ENCODE results near the gene BUD13. TPM values are rescaled to one million over a fixed set of nuclear protein-coding genes. Genes with fewer than 3 reads are reported as not detected.
A peak's percentile ranks its signal among the peaks of the same experiment; 100 is the strongest.

The BUD13 gene
- total and polyA plus RNA-seq, 2 experiments from 2014 or later = 17.0 to 24.8 TPM

GRCh38 chr11:116776522-116776984, 3.8 kb upstream of the BUD13 start:
- H3K36me3 Mint-ChIP-seq (ENCODE audit: low read depth) = peaks cover 48% of the 10 kb centered on the region
- Histone ChIP-seq H3K27me3 (ENCODE audit: insufficient read depth) (no peaks in the 10 kb centered on the region), H3K36me3 (ENCODE audit: insufficient read depth) (peaks cover 34% of the 10 kb centered on the region), H3F3A (replicated peaks; ENCODE audit: low read depth) (0 out of 2 replicates have a peak, but pooled peaks cover 5% of the 10 kb centered on the region), H4K20me1 (replicated peaks; ENCODE audit: insufficient read depth) (peaks cover 8% of the 10 kb centered on the region; the same call in 1 of the 2 replicates), H3K79me2 (replicated peaks; ENCODE audit: insufficient read depth) (peaks cover 8% of the 10 kb centered on the region), H3K9me2 (ENCODE audit: insufficient read depth) (no peaks in the 10 kb centered on the region), H2AFZ (no peak overlapping the region), H3K4me1 (ENCODE audit: insufficient read depth) (peaks cover 14% of the 10 kb centered on the region), H3K27ac (ENCODE audit: low read depth) (no peak overlapping the region), H3K4me3 (no peak overlapping the region), H3K4me2 (no peak overlapping the region)
- H3K4me1 Mint-ChIP-seq = peaks cover 13% of the 10 kb centered on the region
- no peak for TF ChIP-seq ZNF331 (CRISPR knock-in tag; IDR thresholded peaks at IDR 0.05; ENCODE audit: low read depth)
- TF ChIP-seq REST (IDR thresholded peaks at IDR 0.05; ENCODE audit: unreplicated experiment) = no peak
- no peak for TF ChIP-seq JUNB (IDR thresholded peaks at IDR 0.05; ENCODE audit: unreplicated experiment)
- H3K9me3 Mint-ChIP-seq = no peaks in the 10 kb centered on the region
- DNase-seq (ENCODE audit: low spot score) (no peak), ATAC-seq (no peak)
- peaks cover 4% of the 10 kb centered on the region for H3K27me3 Mint-ChIP-seq (ENCODE audit: insufficient read depth, low read depth, poor library complexity)
- H3K27ac Mint-ChIP-seq = no peak overlapping the region
- no peak overlapping the region for H3K4me3 Mint-ChIP-seq

DNA sequence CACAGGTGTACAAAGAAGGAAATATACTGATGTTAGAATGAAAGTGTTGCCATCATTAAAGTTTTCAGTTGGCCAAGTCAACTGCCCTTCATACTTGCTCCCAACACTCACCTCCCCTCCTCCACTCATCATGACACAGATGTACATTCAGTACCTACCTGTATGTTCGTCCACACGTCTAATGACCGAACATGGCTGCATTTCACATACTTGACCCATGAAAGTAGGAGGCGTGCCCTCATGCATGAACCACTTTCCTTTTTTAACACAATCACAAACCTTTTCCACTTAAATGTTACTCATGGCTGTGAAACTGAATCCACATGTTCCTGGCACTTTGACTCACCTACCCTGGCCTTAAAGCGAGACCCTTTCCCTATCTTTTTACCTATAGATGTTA, 3.2 kb upstream of the BUD13 start:
- peak overlapping the region; percentile 5; the same call in 1 of the 2 replicates for H3K27ac Mint-ChIP-seq
- peaks cover 4% of the 10 kb centered on the region for H3K27me3 Mint-ChIP-seq (ENCODE audit: insufficient read depth, low read depth, poor library complexity)
- H3K79me2 ChIP-seq (replicated peaks; ENCODE audit: insufficient read depth) = peaks cover 13% of the 10 kb centered on the region
- no peak overlapping the region for H3K4me2 ChIP-seq
- no peaks in the 10 kb centered on the region for H3K9me2 ChIP-seq (ENCODE audit: insufficient read depth)
- no peak overlapping the region for H3K4me3 ChIP-seq
- H3K36me3 ChIP-seq (ENCODE audit: insufficient read depth) = peaks cover 29% of the 10 kb centered on the region
- ATAC-seq (no peak), DNase-seq (ENCODE audit: low spot score) (no peak)
- H3K27ac ChIP-seq (ENCODE audit: low read depth) = no peak overlapping the region
- peaks cover 18% of the 10 kb centered on the region for H3K4me1 Mint-ChIP-seq
- H2AFZ ChIP-seq = no peak overlapping the region
- no peaks in the 10 kb centered on the region for H3K27me3 ChIP-seq (ENCODE audit: insufficient read depth)
- H3K9me3 Mint-ChIP-seq = no peaks in the 10 kb centered on the region
- TF ChIP-seq JUNB (IDR thresholded peaks at IDR 0.05; ENCODE audit: unreplicated experiment) (no peak), NANOG (IDR thresholded peaks at IDR 0.05; ENCODE audit: borderline replicate concordance) (no peak), EZH2phosphoT487 (IDR thresholded peaks at IDR 0.05; ENCODE audit: unreplicated experiment) (no peak), ZNF331 (CRISPR knock-in tag; IDR thresholded peaks at IDR 0.05; ENCODE audit: low read depth) (no peak), ETS1 (IDR thresholded peaks at IDR 0.05) (no peak)
- TF ChIP-seq, protein P1, sequence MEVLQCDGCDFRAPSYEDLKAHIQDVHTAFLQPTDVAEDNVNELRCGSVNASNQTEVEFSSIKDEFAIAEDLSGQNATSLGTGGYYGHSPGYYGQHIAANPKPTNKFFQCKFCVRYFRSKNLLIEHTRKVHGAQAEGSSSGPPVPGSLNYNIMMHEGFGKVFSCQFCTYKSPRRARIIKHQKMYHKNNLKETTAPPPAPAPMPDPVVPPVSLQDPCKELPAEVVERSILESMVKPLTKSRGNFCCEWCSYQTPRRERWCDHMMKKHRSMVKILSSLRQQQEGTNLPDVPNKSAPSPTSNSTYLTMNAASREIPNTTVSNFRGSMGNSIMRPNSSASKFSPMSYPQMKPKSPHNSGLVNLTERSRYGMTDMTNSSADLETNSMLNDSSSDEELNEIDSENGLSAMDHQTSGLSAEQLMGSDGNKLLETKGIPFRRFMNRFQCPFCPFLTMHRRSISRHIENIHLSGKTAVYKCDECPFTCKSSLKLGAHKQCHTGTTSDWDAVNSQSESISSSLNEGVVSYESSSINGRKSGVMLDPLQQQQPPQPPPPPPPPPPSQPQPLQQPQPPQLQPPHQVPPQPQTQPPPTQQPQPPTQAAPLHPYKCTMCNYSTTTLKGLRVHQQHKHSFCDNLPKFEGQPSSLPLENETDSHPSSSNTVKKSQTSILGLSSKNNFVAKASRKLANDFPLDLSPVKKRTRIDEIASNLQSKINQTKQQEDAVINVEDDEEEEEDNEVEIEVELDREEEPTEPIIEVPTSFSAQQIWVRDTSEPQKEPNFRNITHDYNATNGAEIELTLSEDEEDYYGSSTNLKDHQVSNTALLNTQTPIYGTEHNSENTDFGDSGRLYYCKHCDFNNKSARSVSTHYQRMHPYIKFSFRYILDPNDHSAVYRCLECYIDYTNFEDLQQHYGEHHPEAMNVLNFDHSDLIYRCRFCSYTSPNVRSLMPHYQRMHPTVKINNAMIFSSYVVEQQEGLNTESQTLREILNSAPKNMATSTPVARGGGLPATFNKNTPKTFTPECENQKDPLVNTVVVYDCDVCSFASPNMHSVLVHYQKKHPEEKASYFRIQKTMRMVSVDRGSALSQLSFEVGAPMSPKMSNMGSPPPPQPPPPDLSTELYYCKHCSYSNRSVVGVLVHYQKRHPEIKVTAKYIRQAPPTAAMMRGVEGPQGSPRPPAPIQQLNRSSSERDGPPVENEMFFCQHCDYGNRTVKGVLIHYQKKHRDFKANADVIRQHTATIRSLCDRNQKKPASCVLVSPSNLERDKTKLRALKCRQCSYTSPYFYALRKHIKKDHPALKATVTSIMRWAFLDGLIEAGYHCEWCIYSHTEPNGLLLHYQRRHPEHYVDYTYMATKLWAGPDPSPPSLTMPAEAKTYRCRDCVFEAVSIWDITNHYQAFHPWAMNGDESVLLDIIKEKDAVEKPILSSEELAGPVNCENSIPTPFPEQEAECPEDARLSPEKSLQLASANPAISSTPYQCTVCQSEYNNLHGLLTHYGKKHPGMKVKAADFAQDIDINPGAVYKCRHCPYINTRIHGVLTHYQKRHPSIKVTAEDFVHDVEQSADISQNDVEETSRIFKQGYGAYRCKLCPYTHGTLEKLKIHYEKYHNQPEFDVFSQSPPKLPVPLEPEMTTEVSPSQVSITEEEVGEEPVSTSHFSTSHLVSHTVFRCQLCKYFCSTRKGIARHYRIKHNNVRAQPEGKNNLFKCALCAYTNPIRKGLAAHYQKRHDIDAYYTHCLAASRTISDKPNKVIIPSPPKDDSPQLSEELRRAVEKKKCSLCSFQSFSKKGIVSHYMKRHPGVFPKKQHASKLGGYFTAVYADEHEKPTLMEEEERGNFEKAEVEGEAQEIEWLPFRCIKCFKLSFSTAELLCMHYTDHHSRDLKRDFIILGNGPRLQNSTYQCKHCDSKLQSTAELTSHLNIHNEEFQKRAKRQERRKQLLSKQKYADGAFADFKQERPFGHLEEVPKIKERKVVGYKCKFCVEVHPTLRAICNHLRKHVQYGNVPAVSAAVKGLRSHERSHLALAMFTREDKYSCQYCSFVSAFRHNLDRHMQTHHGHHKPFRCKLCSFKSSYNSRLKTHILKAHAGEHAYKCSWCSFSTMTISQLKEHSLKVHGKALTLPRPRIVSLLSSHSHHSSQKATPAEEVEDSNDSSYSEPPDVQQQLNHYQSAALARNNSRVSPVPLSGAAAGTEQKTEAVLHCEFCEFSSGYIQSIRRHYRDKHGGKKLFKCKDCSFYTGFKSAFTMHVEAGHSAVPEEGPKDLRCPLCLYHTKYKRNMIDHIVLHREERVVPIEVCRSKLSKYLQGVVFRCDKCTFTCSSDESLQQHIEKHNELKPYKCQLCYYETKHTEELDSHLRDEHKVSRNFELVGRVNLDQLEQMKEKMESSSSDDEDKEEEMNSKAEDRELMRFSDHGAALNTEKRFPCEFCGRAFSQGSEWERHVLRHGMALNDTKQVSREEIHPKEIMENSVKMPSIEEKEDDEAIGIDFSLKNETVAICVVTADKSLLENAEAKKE (CRISPR knock-in tag; IDR thresholded peaks at IDR 0.05) = no peak
- TF ChIP-seq, protein P2, sequence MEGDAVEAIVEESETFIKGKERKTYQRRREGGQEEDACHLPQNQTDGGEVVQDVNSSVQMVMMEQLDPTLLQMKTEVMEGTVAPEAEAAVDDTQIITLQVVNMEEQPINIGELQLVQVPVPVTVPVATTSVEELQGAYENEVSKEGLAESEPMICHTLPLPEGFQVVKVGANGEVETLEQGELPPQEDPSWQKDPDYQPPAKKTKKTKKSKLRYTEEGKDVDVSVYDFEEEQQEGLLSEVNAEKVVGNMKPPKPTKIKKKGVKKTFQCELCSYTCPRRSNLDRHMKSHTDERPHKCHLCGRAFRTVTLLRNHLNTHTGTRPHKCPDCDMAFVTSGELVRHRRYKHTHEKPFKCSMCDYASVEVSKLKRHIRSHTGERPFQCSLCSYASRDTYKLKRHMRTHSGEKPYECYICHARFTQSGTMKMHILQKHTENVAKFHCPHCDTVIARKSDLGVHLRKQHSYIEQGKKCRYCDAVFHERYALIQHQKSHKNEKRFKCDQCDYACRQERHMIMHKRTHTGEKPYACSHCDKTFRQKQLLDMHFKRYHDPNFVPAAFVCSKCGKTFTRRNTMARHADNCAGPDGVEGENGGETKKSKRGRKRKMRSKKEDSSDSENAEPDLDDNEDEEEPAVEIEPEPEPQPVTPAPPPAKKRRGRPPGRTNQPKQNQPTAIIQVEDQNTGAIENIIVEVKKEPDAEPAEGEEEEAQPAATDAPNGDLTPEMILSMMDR (conservative IDR thresholded peaks at IDR 0.05; ENCODE audit: low read depth in 2 of 2) = no peak
- peaks cover 44% of the 10 kb centered on the region for H3K36me3 Mint-ChIP-seq (ENCODE audit: low read depth)
- peaks cover 20% of the 10 kb centered on the region for H3K4me1 ChIP-seq (ENCODE audit: insufficient read depth)
- peaks cover 8% of the 10 kb centered on the region; the same call in 1 of the 2 replicates for H4K20me1 ChIP-seq (replicated peaks; ENCODE audit: insufficient read depth)
- 0 out of 2 replicates have a peak, but pooled peaks cover 5% of the 10 kb centered on the region for H3F3A ChIP-seq (replicated peaks; ENCODE audit: low read depth)
- H3K4me3 Mint-ChIP-seq = no peak overlapping the region
